Aorta (tissue), 5 donors: ENCODE results near the gene RPRML. TPM values are rescaled to one million over a fixed set of nuclear protein-coding genes. Genes with fewer than 3 reads are reported as not detected.

Experiments used
- ATAC-seq: fragments of 200-7000 bp; cut with Tn5 transposase; one replicate; pipeline ENCODE4 v1.9.1; 2022; ENCODE audit warnings: moderate library complexity; ENCODE audit not compliant: low FRiP score
- DNase-seq, 2 donors: peaks; one replicate each; pipeline ENCODE4 v3.0.0-alpha.2; 2020
- H3K27ac ChIP-seq, 2 donors: one replicate each; pipeline ENCODE4 v1.5.1; 2013; ENCODE audit warnings: low read length in 2 of 2, mild to moderate bottlenecking in 2 of 2, moderate library complexity in 2 of 2, control low read depth in 1 of 2, inconsistent platforms in 1 of 2, low read depth in 1 of 2
- H3K27me3 ChIP-seq, 2 donors: one replicate each; pipeline ENCODE4 v1.6.1; 2013; ENCODE audit warnings: control low read depth in 1 of 2, low read length in 1 of 2, mild to moderate bottlenecking in 1 of 2, moderate library complexity in 1 of 2; ENCODE audit not compliant: insufficient read depth in 2 of 2, control insufficient read depth in 1 of 2
- H3K36me3 ChIP-seq, 2 donors: one replicate each; pipeline ENCODE4 v1.6.1; 2013; ENCODE audit warnings: control low read depth in 1 of 2, low read length in 1 of 2, mild to moderate bottlenecking in 1 of 2; ENCODE audit not compliant: insufficient read depth in 2 of 2, control insufficient read depth in 1 of 2
- H3K4me1 ChIP-seq, 2 donors: one replicate each; pipeline ENCODE4 v1.6.1; 2013; ENCODE audit warnings: low read length in 2 of 2, control low read depth in 1 of 2, mild to moderate bottlenecking in 1 of 2, moderate library complexity in 1 of 2; ENCODE audit not compliant: insufficient read depth in 2 of 2, control insufficient read depth in 1 of 2
- H3K4me3 ChIP-seq, 2 donors: one replicate each; pipeline ENCODE4 v1.5.1; 2013; ENCODE audit warnings: low read length in 2 of 2, control low read depth in 1 of 2, mild to moderate bottlenecking in 1 of 2
- H3K9me3 ChIP-seq: one replicate; pipeline ENCODE4 v1.6.1; 2013; ENCODE audit warnings: mild to moderate bottlenecking, low read length; ENCODE audit not compliant: control insufficient read depth
- WGBS, 2 donors: extraction: QIAGEN DNeasy Blood & Tissue Kit; methylation state at CpG; one replicate each; pipeline ENCODE4 v1.1.7; 2013; 5-methylcytosine and 5-hydroxymethylcytosine counted together
- intact Hi-C, 2 donors: fragments of 100-400 bp; cut with DNase I; formaldehyde crosslinking; loops; one replicate each; pipeline versions ENCODE4 v1.14.2 to v1.15.0; 2022
- microRNA-seq, 2 donors: library from miRNA; unstranded; fragments of <30 nt; microRNA quantifications; one replicate each; pipeline ENCODE4 v1.2.0, GENCODE V29; 2020
- polyA plus RNA-seq, 2 donors: library from polyadenylated mRNA; stranded (reverse); fragments of 200-250 nt; gene quantifications; one replicate each; pipeline ENCODE4 v1.2.3, GENCODE V29; 2013
- total RNA-seq, 2 donors: library from RNA; stranded (reverse); fragmentation: NEBNext Ultra II Directional; extraction: Animal tissue kit (Norgen Biotek cat#: 25700); gene quantifications; one replicate each; pipeline ENCODE4 v1.2.1, GENCODE V29; 2021
- donor health status: healthy with polysubstance abuse.
- donor health status: Bipolar disorder and iron deficiency.
- donor health status: DM: no; HTN: no; CAD: no.
- donor health status: DM: no; HTN: no; CAD: no.
- donor health status: DM: yes; HTN: yes; CAD: no.

Gene RPRML
- total and polyA plus RNA-seq, 4 donors, result 0.84 to 1.4 TPM; not detected in 2

GRCh38 chr17:46928467-46929261 lies 50.4 kb downstream of the RPRML start:
- no peaks in the 10 kb centered on the region for H3K4me1 ChIP-seq
- intact Hi-C loops, result no loop called here
- H3K4me3 ChIP-seq, result no peak overlapping the region

More at GRCh38 chr17:46928467-46929261, 50.4 kb downstream of the RPRML start:
- no peak overlapping the region for H3K27ac ChIP-seq
- no peaks in the 10 kb centered on the region for H3K9me3 ChIP-seq
- H3K27me3 ChIP-seq, result no peaks in the 10 kb centered on the region
- DNase-seq, result no peak
- ATAC-seq, result no peak
- whole genome bisulfite sequencing, 2 donors, result 80 to 81% methylated on average over 10 of the region's 10 CpGs
- peaks cover 2 to 3% of the 10 kb centered on the region in 2 donors for H3K36me3 ChIP-seq

Small RNA genes lying within 50 kb of the gene (microRNA-seq; reads per million reads assigned to microRNA genes)
- 0 reads per million in 2 donors for gene MIR5089

Other genes with a start within 250 kb of the RPRML start
- gene WNT3, start 160.6 kb downstream of the RPRML start, total RNA-seq, result under 1 TPM; 0.39 to 0.96 TPM
- 1 to 10 TPM in 1 of 2 donors, under 1 TPM in 1; 0.15 to 1.0 TPM for gene WNT3, start 160.6 kb downstream of the RPRML start, polyA plus RNA-seq
- under 1 TPM; 0.57 to 0.84 TPM for gene WNT9B, start 127.7 kb downstream of the RPRML start, total RNA-seq
- under 1 TPM in 1 of 2 donors, not detected in 1; 0.05 TPM for gene WNT9B, start 127.7 kb downstream of the RPRML start, polyA plus RNA-seq
- gene GOSR2, start 56.1 kb downstream of the RPRML start, total RNA-seq, result 10 to 100 TPM; 57.1 to 62.9 TPM
- gene GOSR2, start 56.1 kb downstream of the RPRML start, polyA plus RNA-seq, result 10 to 100 TPM; 23.4 to 32.1 TPM
- gene CDC27, start 210.0 kb upstream of the RPRML start, total RNA-seq, result 100 to 1,000 TPM; 100 to 123 TPM
- gene CDC27, start 210.0 kb upstream of the RPRML start, polyA plus RNA-seq, result 10 to 100 TPM; 12.1 to 32.4 TPM
- gene MYL4, start 230.1 kb upstream of the RPRML start, total RNA-seq, result under 1 TPM in 1 of 2 donors, not detected in 1; 0.96 TPM
- 1 to 10 TPM; 2.1 to 3.0 TPM for gene MYL4, start 230.1 kb upstream of the RPRML start, polyA plus RNA-seq